Breast epithelium (tissue), 4 donors: ENCODE measurements around the gene CA7. TPM values are rescaled to one million over a fixed set of nuclear protein-coding genes. Genes with fewer than 3 reads are reported as not detected.

Experiments
- DNase-seq, 2 donors: peaks; one replicate each; pipeline ENCODE4 v3.0.0-alpha.2; 2019; ENCODE audit warnings: low spot score in 2 of 2
- H3K27ac ChIP-seq, 2 donors: fragments of 200-600 bp; sonication (generic) in 1 of 2; one replicate each; pipeline ENCODE4 v1.5.1; 2016 to 2019; ENCODE audit warnings: mild to moderate bottlenecking in 1 of 2
- H3K27me3 ChIP-seq, 2 donors: fragments of 200-600 bp; sonication (generic) in 1 of 2; one replicate each; pipeline versions ENCODE4 v1.5.1 to v1.6.0; 2017 to 2019; ENCODE audit warnings: control low read depth in 1 of 2, mild to moderate bottlenecking in 1 of 2
- H3K36me3 ChIP-seq: fragments of 200-600 bp; one replicate; pipeline ENCODE4 v1.5.1; 2019
- H3K4me1 ChIP-seq, 2 donors: fragments of 200-600 bp; sonication (generic); one replicate each; pipeline ENCODE4 v1.5.1; 2016 to 2019; ENCODE audit warnings: control low read depth in 1 of 2
- H3K4me3 ChIP-seq, 3 donors: fragments of 200-600 bp; sonication (generic); 1 replicate in 2 of 3; 2 replicates in 1 of 3; pipeline ENCODE4 v1.5.1; 2016 to 2019; ENCODE audit warnings: mild to moderate bottlenecking in 3 of 3, moderate library complexity in 2 of 3
- H3K9me3 ChIP-seq, 2 donors: fragments of 200-600 bp; sonication (generic) in 1 of 2; one replicate each; pipeline ENCODE4 v1.5.1; 2016 to 2019; ENCODE audit warnings: control low read depth in 1 of 2
- POLR2A ChIP-seq: fragments of 450-650 bp; IDR thresholded peaks from one replicate; pipeline ENCODE4 v1.6.1; 2016; ENCODE audit warnings: antibody characterized with exemption, mild to moderate bottlenecking, moderate library complexity
- POLR2AphosphoS5 ChIP-seq, 3 donors: sonication (generic); formaldehyde crosslinking; IDR thresholded peaks; one replicate each; pipeline ENCODE4 v1.6.1; 2017; ENCODE audit warnings: antibody characterized with exemption in 3 of 3
- intact Hi-C: fragments of 100-400 bp; cut with DNase I; formaldehyde crosslinking; loops from one replicate; pipeline ENCODE4 v1.15.1; 2023; ENCODE audit warnings: low total_unique reads
- total RNA-seq, 3 donors: library from RNA; depleted of rRNA; stranded (reverse); fragments of >200 nt; gene quantifications; one replicate each; pipeline ENCODE4 v1.1.0, GENCODE V29; 2016
- TF ChIP-seq, protein P1 (sequence below), 3 donors: fragments of 450-650 bp; IDR thresholded peaks; one replicate each; pipeline ENCODE4 v1.5.1; 2016 to 2017; ENCODE audit warnings: antibody characterized with exemption in 3 of 3, mild to moderate bottlenecking in 3 of 3, moderate library complexity in 3 of 3

Gene CA7
- total RNA-seq, 3 donors from 2014 or later = 1.3 TPM; not detected in 2

DNA sequence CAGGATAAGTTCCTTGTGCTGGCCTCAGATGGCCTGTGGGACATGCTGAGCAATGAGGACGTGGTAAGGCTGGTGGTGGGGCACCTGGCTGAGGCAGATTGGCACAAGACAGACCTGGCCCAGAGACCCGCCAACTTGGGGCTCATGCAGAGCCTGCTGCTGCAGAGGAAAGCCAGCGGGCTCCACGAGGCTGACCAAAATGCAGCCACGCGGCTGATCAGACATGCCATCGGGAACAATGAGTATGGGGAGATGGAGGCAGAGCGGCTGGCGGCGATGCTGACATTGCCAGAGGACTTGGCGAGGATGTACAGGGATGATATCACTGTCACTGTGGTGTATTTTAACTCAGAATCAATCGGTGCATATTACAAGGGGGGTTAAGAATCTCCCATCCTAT lies 41.3 kb downstream of the CA7 start:
- no peaks in the 10 kb centered on the region for H3K9me3 ChIP-seq
- H3K27ac ChIP-seq = peak overlapping the region in 1 of 2 donors; percentile 5
- H3K36me3 ChIP-seq = no peaks in the 10 kb centered on the region
- TF ChIP-seq, protein P1, sequence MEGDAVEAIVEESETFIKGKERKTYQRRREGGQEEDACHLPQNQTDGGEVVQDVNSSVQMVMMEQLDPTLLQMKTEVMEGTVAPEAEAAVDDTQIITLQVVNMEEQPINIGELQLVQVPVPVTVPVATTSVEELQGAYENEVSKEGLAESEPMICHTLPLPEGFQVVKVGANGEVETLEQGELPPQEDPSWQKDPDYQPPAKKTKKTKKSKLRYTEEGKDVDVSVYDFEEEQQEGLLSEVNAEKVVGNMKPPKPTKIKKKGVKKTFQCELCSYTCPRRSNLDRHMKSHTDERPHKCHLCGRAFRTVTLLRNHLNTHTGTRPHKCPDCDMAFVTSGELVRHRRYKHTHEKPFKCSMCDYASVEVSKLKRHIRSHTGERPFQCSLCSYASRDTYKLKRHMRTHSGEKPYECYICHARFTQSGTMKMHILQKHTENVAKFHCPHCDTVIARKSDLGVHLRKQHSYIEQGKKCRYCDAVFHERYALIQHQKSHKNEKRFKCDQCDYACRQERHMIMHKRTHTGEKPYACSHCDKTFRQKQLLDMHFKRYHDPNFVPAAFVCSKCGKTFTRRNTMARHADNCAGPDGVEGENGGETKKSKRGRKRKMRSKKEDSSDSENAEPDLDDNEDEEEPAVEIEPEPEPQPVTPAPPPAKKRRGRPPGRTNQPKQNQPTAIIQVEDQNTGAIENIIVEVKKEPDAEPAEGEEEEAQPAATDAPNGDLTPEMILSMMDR (IDR thresholded peaks at IDR 0.05) = no peak
- TF ChIP-seq POLR2AphosphoS5 (IDR thresholded peaks at IDR 0.05) (no peak), POLR2A (no peak)
- no peak overlapping the region for H3K4me3 ChIP-seq
- DNase-seq = no peak
- peaks cover 4 to 7% of the 10 kb centered on the region in 2 donors for H3K4me1 ChIP-seq
- intact Hi-C loops = no loop called here
- no peaks in the 10 kb centered on the region for H3K27me3 ChIP-seq

DNA sequence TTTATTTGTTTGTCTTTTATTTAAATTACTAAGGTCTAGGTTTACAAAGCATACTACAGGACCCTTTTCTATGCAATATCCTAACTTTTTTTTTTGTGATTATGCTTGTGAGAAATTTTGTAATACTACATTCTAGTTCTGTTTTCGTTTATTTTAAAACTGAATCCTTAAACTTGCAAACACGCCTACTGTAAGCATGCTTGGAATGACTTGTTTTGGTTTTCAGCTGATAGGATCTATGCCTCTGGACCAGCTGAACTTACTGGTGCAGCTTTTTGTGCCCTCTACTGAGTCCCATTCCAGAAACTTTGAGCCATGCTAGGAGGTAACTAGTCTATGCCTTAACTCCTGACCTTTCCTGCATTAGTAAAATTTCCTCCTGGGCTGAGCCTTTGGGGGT lies 42.1 kb downstream of the CA7 start:
- H3K27me3 ChIP-seq = no peaks in the 10 kb centered on the region
- TF ChIP-seq, protein P1 (IDR thresholded peaks at IDR 0.05) = no peak
- TF ChIP-seq POLR2AphosphoS5 (IDR thresholded peaks at IDR 0.05) (no peak), POLR2A (no peak)
- no peak overlapping the region for H3K4me3 ChIP-seq
- no peaks in the 10 kb centered on the region for H3K36me3 ChIP-seq
- no peak overlapping the region for H3K27ac ChIP-seq
- peaks cover 4 to 7% of the 10 kb centered on the region in 2 donors for H3K4me1 ChIP-seq
- no peaks in the 10 kb centered on the region for H3K9me3 ChIP-seq
- DNase-seq = no peak
- intact Hi-C loops = no loop called here

DNA sequence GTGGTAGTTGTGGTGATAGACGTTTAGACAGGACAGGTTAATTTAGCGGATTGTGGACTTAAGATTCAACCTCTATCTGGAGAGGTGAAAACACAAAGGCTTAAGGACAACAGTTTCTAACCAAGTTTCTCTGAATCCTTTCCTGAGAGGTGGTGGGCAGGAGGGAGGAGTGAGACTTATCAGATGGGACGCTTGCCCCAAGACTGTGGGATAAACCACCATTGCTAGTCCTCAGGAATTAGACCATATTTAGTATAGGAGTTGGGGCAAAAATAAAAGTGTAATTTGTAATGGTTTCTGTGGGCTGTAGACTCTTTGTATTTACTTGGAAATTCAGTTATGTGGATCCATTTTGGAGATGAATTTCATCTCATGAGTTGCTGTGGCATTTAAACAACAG lies 42.7 kb downstream of the CA7 start:
- H3K27ac ChIP-seq = no peak overlapping the region
- H3K27me3 ChIP-seq = no peaks in the 10 kb centered on the region
- H3K4me3 ChIP-seq = no peak overlapping the region
- no peak for DNase-seq
- peaks cover 4 to 7% of the 10 kb centered on the region in 2 donors for H3K4me1 ChIP-seq
- TF ChIP-seq POLR2A = no peak
- TF ChIP-seq POLR2AphosphoS5 (IDR thresholded peaks at IDR 0.05) = no peak
- TF ChIP-seq, protein P1 (IDR thresholded peaks at IDR 0.05) = no peak
- no peaks in the 10 kb centered on the region for H3K9me3 ChIP-seq
- intact Hi-C loops = no loop called here
- H3K36me3 ChIP-seq = no peaks in the 10 kb centered on the region

DNA sequence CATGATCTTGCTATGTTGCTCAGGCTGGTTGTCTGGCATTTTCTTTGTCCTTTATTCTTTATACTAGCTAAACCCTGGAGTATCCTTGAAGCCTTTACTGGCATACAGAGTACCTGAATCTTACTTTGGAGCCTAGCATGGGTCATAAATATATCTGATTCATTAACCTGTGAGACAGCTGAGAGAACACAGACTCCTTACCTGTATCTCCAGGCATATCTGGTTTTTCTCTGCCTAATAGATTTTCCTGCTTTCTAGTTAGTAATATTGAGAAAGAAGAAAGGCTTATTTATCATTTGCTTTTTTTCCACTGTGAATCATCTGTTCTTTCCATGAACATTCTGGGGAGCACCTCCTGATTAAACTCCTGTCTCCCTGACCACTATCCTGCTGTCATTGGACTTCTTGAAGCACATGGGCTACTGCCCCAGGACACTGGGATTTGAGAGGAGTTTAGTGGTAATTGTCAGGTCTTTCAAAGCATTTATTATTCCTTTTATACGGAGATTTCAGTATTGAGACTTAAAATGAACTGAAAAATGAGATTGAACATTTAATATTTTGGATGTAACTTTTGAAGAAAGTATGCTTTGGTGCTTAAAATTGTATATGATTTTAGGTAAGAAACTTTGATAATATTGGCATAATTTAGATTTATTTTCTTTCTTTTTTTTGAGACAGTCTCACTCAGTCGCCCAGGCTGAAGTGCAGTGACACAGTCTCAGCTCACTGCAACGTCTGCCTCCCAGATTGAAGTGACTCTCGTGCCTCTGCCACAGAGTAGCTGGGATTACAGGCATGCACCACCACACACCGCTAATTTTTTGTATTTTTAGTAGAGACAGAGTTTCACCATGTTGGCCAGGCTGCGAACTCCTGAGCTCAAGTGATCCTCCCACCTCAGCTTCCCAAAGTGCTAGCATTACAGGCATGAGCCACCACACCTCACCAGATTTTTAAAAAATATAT lies 44.7 kb downstream of the CA7 start:
- Histone ChIP-seq H3K4me1 (peaks cover 4 to 7% of the 10 kb centered on the region in 2 donors), H3K9me3 (no peaks in the 10 kb centered on the region), H3K36me3 (no peaks in the 10 kb centered on the region), H3K27ac (no peak overlapping the region), H3K4me3 (no peak overlapping the region), H3K27me3 (no peaks in the 10 kb centered on the region)
- DNase-seq = no peak
- intact Hi-C loops = no loop called here
- TF ChIP-seq POLR2AphosphoS5 (IDR thresholded peaks at IDR 0.05) = no peak
- TF ChIP-seq POLR2A = no peak
- TF ChIP-seq, protein P1 (IDR thresholded peaks at IDR 0.05) = no peak

DNA sequence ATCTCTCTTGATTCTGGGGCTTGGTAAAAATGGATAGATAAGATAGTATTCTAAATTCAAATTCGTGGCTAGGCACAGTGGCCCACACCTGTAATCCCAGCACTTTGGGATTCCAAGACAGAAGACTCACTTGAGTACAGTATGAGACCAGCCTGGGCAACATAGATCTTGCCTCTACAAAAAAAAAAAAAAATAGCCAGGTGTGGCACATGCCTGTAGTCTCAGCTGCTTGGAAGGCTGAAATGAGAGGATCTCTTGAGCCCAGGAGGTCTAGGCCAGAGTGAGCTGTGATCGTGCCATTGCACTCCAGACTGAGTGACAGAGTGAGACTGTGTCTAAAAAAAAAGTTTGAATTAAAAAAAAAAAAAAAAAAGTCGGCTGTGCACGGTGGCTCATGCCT lies 45.4 kb downstream of the CA7 start:
- Histone ChIP-seq H3K27me3 (no peaks in the 10 kb centered on the region), H3K36me3 (no peaks in the 10 kb centered on the region), H3K9me3 (no peaks in the 10 kb centered on the region), H3K27ac (no peak overlapping the region), H3K4me3 (no peak overlapping the region), H3K4me1 (peaks cover 4 to 7% of the 10 kb centered on the region in 2 donors)
- no peak for TF ChIP-seq POLR2AphosphoS5 (IDR thresholded peaks at IDR 0.05)
- no peak for TF ChIP-seq POLR2A
- TF ChIP-seq, protein P1 (IDR thresholded peaks at IDR 0.05) = no peak
- intact Hi-C loops = no loop called here
- no peak for DNase-seq
